Hematopoietic multipotent progenitor cell (in vitro differentiated cells): Measurements from ENCODE around the gene UBE2E1. TPM values are rescaled to one million over a fixed set of nuclear protein-coding genes. Genes with fewer than 3 reads are reported as not detected.

Experiments
- total RNA-seq: library from RNA; depleted of rRNA; stranded (reverse); fragments of >200 nt; gene quantifications from one replicate; pipeline ENCODE4 v1.2.3, GENCODE V29; 2012

UBE2E1 gene
- total RNA-seq, 1 donor, result 44.2 TPM

Other genes with a start within 250 kb of the UBE2E1 start
- 2.7 TPM for gene NKIRAS1, start 111.0 kb downstream of the UBE2E1 start, total RNA-seq
- 6,485 TPM for gene RPL15, start 111.2 kb downstream of the UBE2E1 start, total RNA-seq
- 10.8 TPM for gene NR1D2, start 139.3 kb downstream of the UBE2E1 start, total RNA-seq